ENCODE measurements around the gene APOBR. TPM values are rescaled to one million over a fixed set of nuclear protein-coding genes. Genes with fewer than 3 reads are reported as not detected.

APOBR gene
- total and polyA plus RNA-seq, 2 of the 13 experiments (the other 11 are each of a cell fraction or from before 2014, with no cell fraction given), result 0.03 TPM; not detected in 1

DNA sequence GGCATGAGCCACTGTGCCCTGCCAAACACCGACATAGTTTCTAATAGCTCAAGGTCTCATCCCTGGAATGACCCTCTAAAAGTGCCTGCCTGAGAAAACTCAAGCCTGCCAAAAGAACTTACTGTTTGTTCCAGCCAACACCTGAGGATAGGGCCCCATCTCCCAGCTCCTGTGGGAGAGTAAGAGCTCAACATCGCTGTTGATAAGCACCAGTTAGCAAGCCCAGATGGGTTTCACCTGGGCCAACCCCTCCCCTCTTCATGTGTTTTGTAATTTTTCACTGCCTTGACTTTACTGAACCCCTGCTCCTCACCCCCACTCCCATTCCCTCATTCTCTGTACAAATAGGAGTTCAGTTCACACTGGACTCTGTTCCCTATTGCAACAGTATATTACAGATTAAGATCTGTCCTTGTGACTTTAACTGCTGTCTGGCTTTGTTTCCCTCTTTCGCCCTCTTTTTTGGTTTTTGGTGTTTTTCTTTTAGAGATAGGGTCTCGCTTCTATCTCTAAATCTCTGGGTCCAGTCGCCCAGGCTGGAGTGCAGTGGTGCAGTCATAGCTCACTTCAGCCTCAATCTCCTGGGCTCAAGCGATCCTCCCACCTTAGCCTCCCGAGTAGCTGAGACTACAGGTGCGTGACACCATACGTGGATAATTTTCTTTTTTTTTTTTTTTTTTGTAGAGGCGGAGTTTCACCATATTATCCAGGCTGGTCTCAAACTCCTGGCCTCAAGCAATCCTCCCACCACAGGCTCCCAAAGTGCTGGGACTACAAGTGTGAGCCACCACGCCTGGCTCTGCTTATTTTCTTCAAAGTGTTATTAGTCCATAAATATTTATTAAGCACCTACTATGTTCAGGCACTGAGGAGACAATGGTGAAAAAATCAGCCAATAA is 32.0 kb downstream of the APOBR start (continued):
- peak; percentile 92; the same call in 1 of the 2 replicates for TF ChIP-seq TBX2 (CRISPR knock-in tag; IDR thresholded peaks at IDR 0.05; ENCODE audit: borderline replicate concordance)
- 0 out of 2 replicates have a peak, but pooled peaks have one; percentile 67 for TF ChIP-seq MEIS1 (CRISPR knock-in tag; IDR thresholded peaks at IDR 0.05; ENCODE audit: borderline replicate concordance)
- TF ChIP-seq RXRB (CRISPR knock-in tag; IDR thresholded peaks at IDR 0.05; ENCODE audit: borderline replicate concordance), result peak; percentile 97
- TF ChIP-seq, protein P1, sequence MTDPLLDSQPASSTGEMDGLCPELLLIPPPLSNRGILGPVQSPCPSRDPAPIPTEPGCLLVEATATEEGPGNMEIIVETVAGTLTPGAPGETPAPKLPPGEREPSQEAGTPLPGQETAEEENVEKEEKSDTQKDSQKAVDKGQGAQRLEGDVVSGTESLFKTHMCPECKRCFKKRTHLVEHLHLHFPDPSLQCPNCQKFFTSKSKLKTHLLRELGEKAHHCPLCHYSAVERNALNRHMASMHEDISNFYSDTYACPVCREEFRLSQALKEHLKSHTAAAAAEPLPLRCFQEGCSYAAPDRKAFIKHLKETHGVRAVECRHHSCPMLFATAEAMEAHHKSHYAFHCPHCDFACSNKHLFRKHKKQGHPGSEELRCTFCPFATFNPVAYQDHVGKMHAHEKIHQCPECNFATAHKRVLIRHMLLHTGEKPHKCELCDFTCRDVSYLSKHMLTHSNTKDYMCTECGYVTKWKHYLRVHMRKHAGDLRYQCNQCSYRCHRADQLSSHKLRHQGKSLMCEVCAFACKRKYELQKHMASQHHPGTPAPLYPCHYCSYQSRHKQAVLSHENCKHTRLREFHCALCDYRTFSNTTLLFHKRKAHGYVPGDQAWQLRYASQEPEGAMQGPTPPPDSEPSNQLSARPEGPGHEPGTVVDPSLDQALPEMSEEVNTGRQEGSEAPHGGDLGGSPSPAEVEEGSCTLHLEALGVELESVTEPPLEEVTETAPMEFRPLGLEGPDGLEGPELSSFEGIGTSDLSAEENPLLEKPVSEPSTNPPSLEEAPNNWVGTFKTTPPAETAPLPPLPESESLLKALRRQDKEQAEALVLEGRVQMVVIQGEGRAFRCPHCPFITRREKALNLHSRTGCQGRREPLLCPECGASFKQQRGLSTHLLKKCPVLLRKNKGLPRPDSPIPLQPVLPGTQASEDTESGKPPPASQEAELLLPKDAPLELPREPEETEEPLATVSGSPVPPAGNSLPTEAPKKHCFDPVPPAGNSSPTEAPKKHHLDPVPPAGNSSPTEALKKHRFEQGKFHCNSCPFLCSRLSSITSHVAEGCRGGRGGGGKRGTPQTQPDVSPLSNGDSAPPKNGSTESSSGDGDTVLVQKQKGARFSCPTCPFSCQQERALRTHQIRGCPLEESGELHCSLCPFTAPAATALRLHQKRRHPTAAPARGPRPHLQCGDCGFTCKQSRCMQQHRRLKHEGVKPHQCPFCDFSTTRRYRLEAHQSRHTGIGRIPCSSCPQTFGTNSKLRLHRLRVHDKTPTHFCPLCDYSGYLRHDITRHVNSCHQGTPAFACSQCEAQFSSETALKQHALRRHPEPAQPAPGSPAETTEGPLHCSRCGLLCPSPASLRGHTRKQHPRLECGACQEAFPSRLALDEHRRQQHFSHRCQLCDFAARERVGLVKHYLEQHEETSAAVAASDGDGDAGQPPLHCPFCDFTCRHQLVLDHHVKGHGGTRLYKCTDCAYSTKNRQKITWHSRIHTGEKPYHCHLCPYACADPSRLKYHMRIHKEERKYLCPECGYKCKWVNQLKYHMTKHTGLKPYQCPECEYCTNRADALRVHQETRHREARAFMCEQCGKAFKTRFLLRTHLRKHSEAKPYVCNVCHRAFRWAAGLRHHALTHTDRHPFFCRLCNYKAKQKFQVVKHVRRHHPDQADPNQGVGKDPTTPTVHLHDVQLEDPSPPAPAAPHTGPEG (CRISPR knock-in tag; IDR thresholded peaks at IDR 0.05), result peak; percentile 66; the same call in 1 of the 2 replicates
- no peak for TF ChIP-seq PLRG1 (conservative IDR thresholded peaks at IDR 0.05)
- TF ChIP-seq SOX5 (CRISPR knock-in tag; IDR thresholded peaks at IDR 0.05; ENCODE audit: borderline replicate concordance), result peak; percentile 96
- TF ChIP-seq MTA3 (CRISPR knock-in tag; IDR thresholded peaks at IDR 0.05), result no peak
- peak; percentile 51; the same call in 1 of the 2 replicates for TF ChIP-seq ZNF580 (CRISPR knock-in tag; IDR thresholded peaks at IDR 0.05; ENCODE audit: borderline replicate concordance, low read depth)
- TF ChIP-seq THAP9 (CRISPR knock-in tag; IDR thresholded peaks at IDR 0.05; ENCODE audit: borderline replicate concordance), result peak; percentile 56; the same call in 1 of the 2 replicates
- TF ChIP-seq ZFP1 (CRISPR knock-in tag; IDR thresholded peaks at IDR 0.05), result no peak; the same call in 1 of the 2 replicates
- peak; percentile 3; the same call in 1 of the 2 replicates for TF ChIP-seq MNT (IDR thresholded peaks at IDR 0.05)
- TF ChIP-seq SATB2 (CRISPR knock-in tag; IDR thresholded peaks at IDR 0.05), result no peak
- TF ChIP-seq TGIF2 (CRISPR knock-in tag; IDR thresholded peaks at IDR 0.05), result 0 out of 2 replicates have a peak, but pooled peaks have one; percentile 46
- 0 out of 2 replicates have a peak, but pooled peaks have one; percentile 57 for TF ChIP-seq MZF1 (CRISPR knock-in tag; IDR thresholded peaks at IDR 0.05; ENCODE audit: borderline replicate concordance)
- TF ChIP-seq XRCC5 (optimal IDR thresholded peaks at IDR 0.05; ENCODE audit: low read length), result peak; percentile 40
- peak; percentile 85 for TF ChIP-seq THAP11 (CRISPR knock-in tag; IDR thresholded peaks at IDR 0.05)
- TF ChIP-seq ZNF556 (CRISPR knock-in tag; IDR thresholded peaks at IDR 0.05; ENCODE audit: borderline replicate concordance), result peak; percentile 82; the same call in 1 of the 2 replicates
- no peak for TF ChIP-seq SMARCE1 (IDR thresholded peaks at IDR 0.05; ENCODE audit: borderline replicate concordance)
- peak; percentile 95 for TF ChIP-seq FOXA3 (CRISPR knock-in tag; IDR thresholded peaks at IDR 0.05)
- TF ChIP-seq ARNT (IDR thresholded peaks at IDR 0.05), result no peak

Data from HepG2 (cell line).